ENCODE results near the gene ZMIZ1. TPM values are rescaled to one million over a fixed set of nuclear protein-coding genes. Genes with fewer than 3 reads are reported as not detected.

The ZMIZ1 gene
- total RNA-seq, 1 experiment from 2014 or later = 28.4 TPM

GRCh38 chr10:79292026-79292766 is 223.4 kb downstream of the ZMIZ1 start:
- Histone ChIP-seq H2AFZ (ENCODE audit: low read depth, low read length, poor library complexity, severe bottlenecking) (no peak overlapping the region), H3K4me1 (ENCODE audit: control insufficient read depth in 1 of 2, insufficient read depth in 2 of 2, low read length in 2 of 2) (peaks cover 0 to 14% of the 10 kb centered on the region in 2 experiments; a peak in 2 of 4 replicates), H3K9ac (ENCODE audit: low read length) (no peak overlapping the region), H3K4me2 (ENCODE audit: low read length) (no peak overlapping the region), H4K20me1 (ENCODE audit: insufficient read depth) (no peaks in the 10 kb centered on the region), H3K4me3 (replicated peaks in 1 of 2; ENCODE audit: low read depth in 1 of 2, low read length in 2 of 2) (no peak overlapping the region), H3K27me3 (ENCODE audit: insufficient read depth, low read length) (no peaks in the 10 kb centered on the region), H3K27ac (ENCODE audit: low read depth, low read length) (no peak overlapping the region), H3K79me2 (ENCODE audit: insufficient read depth, low read length) (no peaks in the 10 kb centered on the region), H3K36me3 (ENCODE audit: control insufficient read depth in 1 of 2, insufficient read depth in 2 of 2, low read length in 2 of 2) (no peaks in the 10 kb centered on the region; a peak in 1 of 4 replicates), H3K9me2 (ENCODE audit: insufficient read depth) (no peaks in the 10 kb centered on the region), H3K9me3 (ENCODE audit: control insufficient read depth in 1 of 2, insufficient read depth in 1 of 2, low read depth in 1 of 2, low read length in 2 of 2) (no peaks in the 10 kb centered on the region)
- ChIA-PET POLR2A (no interaction called here), CTCF (interaction anchor here (1.0 kb wide), 1 partner anchor 196 kb away, joined by 3 read pairs; no protein-coding TSS in a partner anchor), RAD21 (ENCODE audit: low non-redundant PET in 1 of 2, low total read pairs in 2 of 2, uncharacterized antibody in 2 of 2, unreplicated experiment in 2 of 2) (no interaction called here)
- DNase-seq (ENCODE audit: low read depth, low spot score) (no peak), ATAC-seq (no peak)
- TF ChIP-seq ZBTB33 (IDR thresholded peaks at IDR 0.05; ENCODE audit: extremely low read depth, insufficient replicate concordance, low read length) (no peak), CBX3 (IDR thresholded peaks at IDR 0.05; ENCODE audit: low read depth) (no peak), CEBPB (IDR thresholded peaks at IDR 0.05; ENCODE audit: low read depth) (no peak), EZH2 (IDR thresholded peaks at IDR 0.05) (no peak), YY1 (IDR thresholded peaks at IDR 0.05; ENCODE audit: extremely low read depth, insufficient replicate concordance, low read depth, low read length) (no peak)
- BruUV-seq (replicated peaks) = no TSS peak
- intact Hi-C loops (cut with micrococcal nuclease) = no loop called here
